GM21529 (cell line): Measurements from ENCODE around the gene LCP2.
A peak's percentile ranks its signal among the peaks of the same experiment; 100 is the strongest.

Experiments
- ATAC-seq: cut with Tn5 transposase; IDR thresholded peaks from one replicate; pipeline ENCODE4 v1.9.1; 2021; ENCODE audit not compliant: unreplicated experiment

The LCP2 gene

DNA sequence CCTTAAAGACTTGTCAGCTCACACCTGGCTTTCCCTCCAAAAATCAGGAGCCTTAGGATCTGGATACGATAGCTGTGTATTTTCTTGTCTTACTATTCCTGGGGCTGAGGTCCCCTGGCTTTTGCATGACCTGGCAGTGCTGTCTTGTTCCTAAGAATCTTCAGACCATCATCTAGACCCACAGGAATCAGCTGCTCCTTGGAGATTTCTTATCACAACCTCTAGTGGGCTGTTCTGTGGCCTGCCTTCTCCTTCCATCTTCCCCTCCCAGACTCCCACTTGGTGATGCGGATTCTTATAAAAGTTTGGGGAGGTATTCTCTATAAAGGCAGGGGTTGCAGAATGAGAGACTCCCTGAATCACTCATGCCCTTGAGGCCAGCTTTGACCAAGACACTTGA, 21.4 kb downstream of the LCP2 start:
- no peak for ATAC-seq

GRCh38 chr5:170275376-170275994, 22.1 kb downstream of the LCP2 start:
- no peak for ATAC-seq

- no peak for ATAC-seq
Measured at GRCh38 chr5:170273968-170274710, 23.4 kb downstream of the LCP2 start.

GRCh38 chr5:170270293-170271069, 27.1 kb downstream of the LCP2 start:
- ATAC-seq, result no peak

GRCh38 chr5:170269579-170269978, 28.0 kb downstream of the LCP2 start:
- ATAC-seq, result no peak

- no peak for ATAC-seq
Measured at GRCh38 chr5:170268884-170269283, 28.7 kb downstream of the LCP2 start.

DNA sequence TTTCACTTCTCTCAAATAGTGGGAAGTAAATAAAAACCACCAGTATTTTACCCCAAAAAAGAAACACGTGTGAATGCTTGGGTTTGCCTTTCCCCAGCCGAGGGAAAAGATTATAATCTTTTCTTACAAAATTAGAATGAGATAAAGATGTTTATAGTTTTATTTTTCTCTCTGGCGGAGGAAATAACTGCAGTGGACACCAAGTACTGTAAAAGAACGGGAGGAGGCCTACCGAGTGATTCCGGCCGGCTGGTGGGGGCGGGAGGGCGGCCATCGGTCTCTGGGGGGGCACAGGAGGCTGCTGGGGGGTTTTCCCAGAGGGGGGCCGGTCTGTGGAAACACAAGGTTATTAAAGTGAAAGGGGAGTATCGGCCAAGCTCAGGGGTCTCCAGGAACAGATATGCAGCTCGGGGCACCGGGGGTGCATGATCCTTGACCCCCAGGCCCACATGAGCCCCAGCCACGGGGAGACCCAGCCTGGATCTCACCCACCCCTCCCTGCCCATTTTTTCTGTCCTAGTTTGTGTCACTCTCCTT, 29.4 kb downstream of the LCP2 start:
- no peak for ATAC-seq

GRCh38 chr5:170267431-170268152, 30.0 kb downstream of the LCP2 start:
- peak; percentile 84 for ATAC-seq

GRCh38 chr5:170266570-170267381, 30.8 kb downstream of the LCP2 start:
- ATAC-seq, result no peak

- no peak for ATAC-seq
Measured at GRCh38 chr5:170265522-170265921, 32.1 kb downstream of the LCP2 start.

- ATAC-seq, result no peak
Measured at GRCh38 chr5:170263906-170264305, 33.7 kb downstream of the LCP2 start.

DNA sequence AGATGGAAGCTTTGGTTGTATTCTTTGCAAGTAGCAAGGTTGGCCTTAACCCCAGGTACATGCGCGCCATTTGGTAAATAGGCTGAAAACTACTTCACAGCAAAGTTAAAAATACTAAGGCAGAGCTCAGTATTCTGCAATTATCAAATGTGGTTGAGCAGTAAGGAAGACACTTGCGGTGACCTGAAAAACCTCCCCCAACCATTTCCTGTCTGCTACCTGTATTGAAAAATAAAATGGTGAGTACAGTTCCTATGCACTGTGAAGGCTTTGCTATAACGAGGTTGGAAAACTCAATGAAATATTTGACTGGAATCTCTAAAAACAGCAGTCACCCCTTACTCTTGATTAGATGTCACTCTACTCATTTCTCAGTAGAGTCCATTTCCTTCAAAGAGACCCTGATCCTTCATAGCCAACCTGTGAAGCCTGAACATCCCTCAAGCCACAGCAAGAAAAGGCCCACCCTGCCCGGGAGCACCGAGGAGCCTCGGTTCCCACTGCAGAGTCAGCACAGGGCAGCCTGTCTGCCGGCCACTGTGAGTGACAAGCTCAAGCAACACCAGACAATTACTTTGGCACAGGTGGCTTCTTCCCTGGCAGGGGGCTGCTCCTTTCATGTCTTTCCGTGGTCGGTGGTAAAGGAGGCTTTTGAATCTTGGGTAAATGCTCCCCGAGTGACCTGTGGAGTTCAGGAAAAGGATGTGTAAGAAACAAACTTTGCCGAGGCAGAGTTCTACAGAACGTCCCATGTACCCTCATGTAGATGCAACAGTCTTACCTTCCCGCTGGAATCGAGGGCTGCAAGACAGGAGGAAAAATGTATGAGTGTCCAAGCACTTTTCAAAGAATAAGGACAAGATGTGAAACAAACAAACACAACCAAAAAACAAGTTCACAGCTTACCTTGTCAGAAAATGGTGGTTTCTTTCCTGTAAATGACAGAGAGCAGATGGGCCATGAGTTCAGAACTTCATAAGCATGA, 35.2 kb downstream of the LCP2 start:
- no peak for ATAC-seq

GRCh38 chr5:170261528-170262043, 36.0 kb downstream of the LCP2 start:
- ATAC-seq, result no peak

DNA sequence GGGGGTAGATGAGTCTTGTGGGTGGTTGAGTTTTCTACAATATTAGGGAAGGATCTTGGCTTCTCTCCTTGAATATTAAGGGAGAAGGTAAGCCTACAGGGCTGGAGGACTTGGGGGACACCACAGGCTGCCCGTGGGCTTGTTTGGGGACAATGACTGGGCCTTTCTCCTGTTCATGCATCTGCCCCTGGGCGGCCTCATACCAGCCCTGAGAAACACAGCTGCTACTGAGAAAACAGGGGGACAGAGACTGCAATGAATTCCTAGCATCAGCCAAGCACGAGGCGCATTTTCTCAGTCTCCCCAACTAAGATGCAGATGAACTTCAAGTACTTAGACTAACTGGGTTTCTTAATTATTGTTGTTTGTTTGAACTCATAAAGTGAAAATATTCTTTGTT, 40.2 kb downstream of the LCP2 start:
- no peak for ATAC-seq

GRCh38 chr5:170256571-170256970, 41.0 kb downstream of the LCP2 start:
- no peak for ATAC-seq

DNA sequence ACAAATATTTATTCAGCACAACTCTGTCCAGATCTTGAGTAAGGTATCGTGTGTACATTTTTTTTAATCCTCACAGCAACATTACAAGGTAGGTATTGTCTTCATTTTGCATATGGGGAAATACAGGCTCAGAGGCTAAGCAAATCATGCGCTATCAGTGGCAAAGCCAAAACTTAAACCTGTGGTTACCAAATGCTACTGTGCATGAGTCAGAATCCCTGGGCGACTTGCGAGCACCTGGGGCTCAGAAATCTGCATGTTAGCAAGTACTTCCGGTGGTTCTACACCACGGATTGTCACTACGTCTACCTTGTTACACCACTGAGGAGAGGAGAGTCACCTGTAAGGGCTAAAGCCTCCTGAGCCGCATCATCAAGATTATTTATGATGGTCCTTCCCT, 43.5 kb downstream of the LCP2 start:
- peak; percentile 98 for ATAC-seq

- ATAC-seq, result no peak
Measured at GRCh38 chr5:170252720-170253350, 44.7 kb downstream of the LCP2 start.

GRCh38 chr5:170252109-170252508, 45.5 kb downstream of the LCP2 start:
- ATAC-seq, result no peak
